Endothelial cell of umbilical vein (primary cell): ENCODE measurements around the gene RPL22L1. TPM values are rescaled to one million over a fixed set of nuclear protein-coding genes. Genes with fewer than 3 reads are reported as not detected.

Experiments
- BruUV-seq: library from RNA; stranded (reverse); fragments of 400-500 nt; replicated peaks from 2 replicates; lab custom pipeline; 2021; lab: Mats Ljungman, UMichigan
- CTCF ChIA-PET: fragments of 300-600, 350-600 bp; sonication (Branson Sonifier 250); formaldehyde crosslinking; loops from one replicate; lab custom pipeline; 2021; ENCODE audit warnings: antibody characterized with exemption, inconsistent platforms; lab: Charles Lee
- POLR2A ChIA-PET: fragments of 300-600, 350-600 bp; sonication (Branson Sonifier 250); formaldehyde crosslinking; loops from one replicate; lab custom pipeline; 2021; ENCODE audit warnings: antibody characterized with exemption, inconsistent platforms; lab: Charles Lee
- DNase-seq: peaks from one replicate; pipeline ENCODE4 v3.0.0-alpha.2; 2011; ENCODE audit warnings: low read depth, low spot score
- FAIRE-seq: peaks from 2 replicates; lab custom pipeline; 2011; peaks lifted over from hg19 to GRCh38; lab: Jason Lieb, UNC
- H2AFZ ChIP-seq: 2 replicates; pipeline ENCODE4 v1.6.0; 2012; ENCODE audit warnings: low read depth, low read length, control low read depth, inconsistent platforms
- H3K27ac ChIP-seq: 2 replicates; pipeline ENCODE4 v1.5.1; 2011; ENCODE audit warnings: low read depth, mild to moderate bottlenecking, control low read depth, low read length, moderate library complexity; ENCODE audit not compliant: insufficient read depth
- H3K27me3 ChIP-seq, 2 experiments: 2 replicates each; pipeline versions ENCODE4 v1.6.0 to v1.6.1; 2011; ENCODE audit warnings: low read length in 2 of 2, mixed read lengths in 1 of 2; ENCODE audit not compliant: control insufficient read depth in 2 of 2, insufficient read depth in 2 of 2
- H3K36me3 ChIP-seq, 2 experiments: 2 replicates in 1 of 2; 3 replicates in 1 of 2; pipeline ENCODE4 v1.5.1; 2011; ENCODE audit warnings: low read length in 2 of 2, mild to moderate bottlenecking in 1 of 2, moderate library complexity in 1 of 2; ENCODE audit not compliant: control insufficient read depth in 2 of 2, insufficient read depth in 2 of 2; ENCODE audit errors: extremely low read depth in 1 of 2
- H3K4me1 ChIP-seq: 3 replicates; pipeline ENCODE4 v1.5.1; 2011; ENCODE audit warnings: mild to moderate bottlenecking, low read length; ENCODE audit not compliant: control insufficient read depth, insufficient read depth; ENCODE audit errors: extremely low read depth
- H3K4me2 ChIP-seq: 2 replicates; pipeline ENCODE4 v1.6.1; 2011; ENCODE audit warnings: low read length, control low read depth, mixed read lengths; ENCODE audit not compliant: insufficient read depth
- H3K4me3 ChIP-seq, 3 experiments: fragments of 200-600 bp in 1 of 3; sonication (generic), shearing (Covaris generic) in 1 of 3; replicated peaks in 1 of 3; 2 replicates each; pipeline ENCODE4 v1.5.1; 2011 to 2016; ENCODE audit warnings: control low read depth in 3 of 3, low read length in 3 of 3, mild to moderate bottlenecking in 2 of 3, inconsistent platforms in 1 of 3, low read depth in 1 of 3, moderate library complexity in 1 of 3; ENCODE audit not compliant: insufficient read depth in 1 of 3
- H3K79me2 ChIP-seq: 2 replicates; pipeline ENCODE4 v1.6.0; 2012; ENCODE audit warnings: low read length, inconsistent platforms; ENCODE audit not compliant: control insufficient read depth, insufficient read depth
- H3K9ac ChIP-seq: replicated peaks from 2 replicates; pipeline ENCODE3; 2011; ENCODE audit warnings: low read length, control low read depth; ENCODE audit not compliant: insufficient read depth; ENCODE audit errors: extremely low read depth
- H3K9me1 ChIP-seq: replicated peaks from 3 replicates; pipeline ENCODE4 v1.6.0; 2011; ENCODE audit warnings: mild to moderate bottlenecking, low read length; ENCODE audit not compliant: control insufficient read depth, insufficient read depth; ENCODE audit errors: extremely low read depth
- H3K9me3 ChIP-seq: replicated peaks from 2 replicates; pipeline ENCODE4 v1.5.1; 2012; ENCODE audit warnings: low read length, inconsistent platforms; ENCODE audit not compliant: control insufficient read depth, insufficient read depth
- H4K20me1 ChIP-seq: replicated peaks from 2 replicates; pipeline ENCODE3; 2011; ENCODE audit warnings: mild to moderate bottlenecking, low read length; ENCODE audit not compliant: control insufficient read depth, insufficient read depth; ENCODE audit errors: extremely low read depth
- CTCF ChIP-seq, 2 donors: IDR thresholded peaks; 1 replicate in 1 of 2; 2 replicates in 1 of 2; pipeline ENCODE4 v1.5.1; 2011; ENCODE audit warnings: low read length in 2 of 2, mild to moderate bottlenecking in 2 of 2, moderate library complexity in 2 of 2, control low read depth in 1 of 2, inconsistent platforms in 1 of 2, low read depth in 1 of 2; ENCODE audit not compliant: insufficient read depth in 1 of 2; ENCODE audit errors: extremely low read depth in 1 of 2
- EZH2 ChIP-seq: IDR thresholded peaks from 2 replicates; pipeline ENCODE4 v1.6.1; 2012; ENCODE audit warnings: borderline replicate concordance, low read depth, mild to moderate bottlenecking, moderate library complexity, low read length, inconsistent platforms; ENCODE audit not compliant: severe bottlenecking
- FOS ChIP-seq: IDR thresholded peaks from 2 replicates; pipeline ENCODE4 v1.6.1; 2011; ENCODE audit warnings: mild to moderate bottlenecking, low read length, moderate library complexity, borderline replicate concordance; ENCODE audit not compliant: insufficient read depth
- GATA2 ChIP-seq: IDR thresholded peaks from 2 replicates; pipeline ENCODE4 v1.7.0; 2011; ENCODE audit warnings: low read depth, mild to moderate bottlenecking, moderate library complexity, mixed read lengths, low read length; ENCODE audit not compliant: insufficient read length, insufficient read depth
- JUN ChIP-seq: IDR thresholded peaks from 2 replicates; pipeline ENCODE4 v1.6.1; 2011; ENCODE audit warnings: borderline replicate concordance, low read depth; ENCODE audit not compliant: insufficient read length, insufficient read depth
- MAX ChIP-seq: IDR thresholded peaks from 2 replicates; pipeline ENCODE4 v1.6.1; 2011; ENCODE audit not compliant: insufficient read depth, insufficient read length
- MYC ChIP-seq: IDR thresholded peaks from one replicate; pipeline ENCODE4 v1.6.1; 2011; ENCODE audit warnings: mild to moderate bottlenecking, low read depth, low read length
- POLR2A ChIP-seq: IDR thresholded peaks from 2 replicates; pipeline ENCODE4 v1.6.1; 2012; ENCODE audit warnings: low read depth, mild to moderate bottlenecking, control low read depth, low read length
- POLR2AphosphoS5 ChIP-seq: IDR thresholded peaks from 2 replicates; pipeline ENCODE4 v1.6.1; 2012; ENCODE audit warnings: low read depth, mild to moderate bottlenecking, control low read depth, low read length, moderate library complexity; ENCODE audit not compliant: insufficient read depth
- dilution Hi-C: fragments of 300-500 bp; cut with MboI; formaldehyde crosslinking; loops from one replicate; pipeline ENCODE4 v1.15.0; 2019; ENCODE audit warnings: low sequenced_read_pairs; ENCODE audit not compliant: extremely low pct_ligation_motif_present
- intact Hi-C: fragments of 100-400 bp; cut with micrococcal nuclease; formaldehyde crosslinking; loops from one replicate; pipeline ENCODE4 v1.10.0; 2022
- polyA plus RNA-seq, 4 experiments: library from polyadenylated mRNA; depleted of rRNA in 3 of 4; stranded (reverse) in 3 of 4; unstranded in 1 of 4; fragments of >200 nt; gene quantifications; 2 replicates each; pipeline versions ENCODE4 v1.2.1 to v1.2.3, GENCODE V29; 2011 to 2012; ENCODE audit warnings: missing spikeins in 1 of 4
- total RNA-seq: library from RNA; stranded (reverse); gene quantifications from 2 replicates; pipeline ENCODE4 v1.2.3, GENCODE V29; 2021

Gene RPL22L1
- total and polyA plus RNA-seq, 2 donors (not counting 3 experiments of a cell fraction or from before 2014, with no cell fraction given), result 65.0 to 176 TPM

- no peaks in the 10 kb centered on the region for H3K9me3 ChIP-seq
- FAIRE-seq (no peak), DNase-seq (no peak)
- H4K20me1 ChIP-seq, result no peaks in the 10 kb centered on the region
- H3K27me3 ChIP-seq, result peaks cover 22 to 23% of the 10 kb centered on the region in 2 experiments
- CTCF ChIA-PET, result interaction anchor here (0.6 to 1.7 kb wide), 9 partner anchors 11 to 500 kb away, joined by 3 to 10 read pairs (median 3); no protein-coding TSS in a partner anchor
- no peak overlapping the region for H3K4me3 ChIP-seq
- no peaks in the 10 kb centered on the region for H3K79me2 ChIP-seq
- no peaks in the 10 kb centered on the region for H3K4me1 ChIP-seq
- no peak overlapping the region for H3K4me2 ChIP-seq
- POLR2A ChIA-PET, result interaction anchor here (0.6 kb wide), 1 partner anchor 571 kb away, joined by 3 read pairs; no protein-coding TSS in a partner anchor
- BruUV-seq, result no TSS peak
- no peak overlapping the region for H3K9ac ChIP-seq
- intact Hi-C loops (no loop called here), dilution Hi-C loops (no loop called here)
- no peaks in the 10 kb centered on the region for H3K9me1 ChIP-seq
- no peak overlapping the region for H3K27ac ChIP-seq
- no peaks in the 10 kb centered on the region for H3K36me3 ChIP-seq
- TF ChIP-seq POLR2A, result no peak
- no peak for TF ChIP-seq CTCF (IDR thresholded peaks at IDR 0.05; ENCODE audit: extremely low read depth in 1 of 2, insufficient read depth in 1 of 2, low read depth in 1 of 2, low read length in 2 of 2)
- no peak for TF ChIP-seq MYC
- H2AFZ ChIP-seq, result no peak overlapping the region
Observed at GRCh38 chr3:170835336-170835735, 34.7 kb downstream of the RPL22L1 start.

- H3K4me1 ChIP-seq, result no peaks in the 10 kb centered on the region
- no peak overlapping the region for H2AFZ ChIP-seq
- DNase-seq, result no peak
- no peaks in the 10 kb centered on the region for H3K36me3 ChIP-seq
- no TSS peak for BruUV-seq
- intact Hi-C loops, result no loop called here
- no peak for FAIRE-seq
- H3K4me3 ChIP-seq, result no peak overlapping the region
- H3K4me2 ChIP-seq, result no peak overlapping the region
- H3K79me2 ChIP-seq, result no peaks in the 10 kb centered on the region
- TF ChIP-seq FOS (no peak), POLR2A (no peak), GATA2 (no peak), MAX (no peak), JUN (no peak), CTCF (IDR thresholded peaks at IDR 0.05; ENCODE audit: extremely low read depth in 1 of 2, insufficient read depth in 1 of 2, low read depth in 1 of 2, low read length in 2 of 2) (no peak), MYC (no peak), EZH2 (no peak), POLR2AphosphoS5 (no peak)
- ChIA-PET CTCF (no interaction called here), POLR2A (no interaction called here)
- H3K9me3 ChIP-seq, result no peaks in the 10 kb centered on the region
- peaks cover 28 to 30% of the 10 kb centered on the region in 2 experiments for H3K27me3 ChIP-seq
- H3K27ac ChIP-seq, result no peak overlapping the region
- no peaks in the 10 kb centered on the region for H3K9me1 ChIP-seq
- no peaks in the 10 kb centered on the region for H4K20me1 ChIP-seq
- dilution Hi-C loops, result no loop called here
- no peak overlapping the region for H3K9ac ChIP-seq
Observed at GRCh38 chr3:170830580-170830979, 39.4 kb downstream of the RPL22L1 start.
